Astrocyte (in vitro differentiated cells and primary cell): ENCODE results near the gene ENPP4.

Source experiments
- EZH2 ChIP-seq: IDR thresholded peaks from 2 replicates; pipeline ENCODE4 v1.6.1; 2012; ENCODE audit warnings: mild to moderate bottlenecking, low read length, inconsistent platforms; ENCODE audit not compliant: insufficient read depth
- TF ChIP-seq, protein P1 (sequence below): IDR thresholded peaks from 2 replicates; pipeline ENCODE4 v1.5.1; 2011; ENCODE audit warnings: low read depth, mild to moderate bottlenecking, inconsistent platforms, low read length, moderate library complexity; ENCODE audit not compliant: insufficient read depth

DNA sequence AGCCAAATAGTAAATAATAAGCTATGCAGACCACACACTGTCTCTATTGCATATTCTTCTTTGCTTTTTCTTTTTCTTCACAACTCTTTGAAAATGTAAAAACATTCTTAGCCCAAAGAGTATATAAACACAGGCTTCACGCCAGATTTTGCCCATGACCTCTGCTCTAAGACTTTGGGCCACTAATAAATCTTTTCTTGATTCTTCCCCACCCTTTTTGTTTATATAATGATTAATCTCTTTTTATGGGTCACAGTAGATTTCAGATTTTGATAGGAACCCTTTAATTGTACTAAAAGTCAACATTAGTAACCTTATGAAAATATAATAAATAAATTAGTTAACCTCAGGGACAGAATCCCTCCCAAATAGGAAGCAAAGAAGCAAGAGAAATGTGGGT, 56.8 kb downstream of the ENPP4 start:
- TF ChIP-seq, protein P1, sequence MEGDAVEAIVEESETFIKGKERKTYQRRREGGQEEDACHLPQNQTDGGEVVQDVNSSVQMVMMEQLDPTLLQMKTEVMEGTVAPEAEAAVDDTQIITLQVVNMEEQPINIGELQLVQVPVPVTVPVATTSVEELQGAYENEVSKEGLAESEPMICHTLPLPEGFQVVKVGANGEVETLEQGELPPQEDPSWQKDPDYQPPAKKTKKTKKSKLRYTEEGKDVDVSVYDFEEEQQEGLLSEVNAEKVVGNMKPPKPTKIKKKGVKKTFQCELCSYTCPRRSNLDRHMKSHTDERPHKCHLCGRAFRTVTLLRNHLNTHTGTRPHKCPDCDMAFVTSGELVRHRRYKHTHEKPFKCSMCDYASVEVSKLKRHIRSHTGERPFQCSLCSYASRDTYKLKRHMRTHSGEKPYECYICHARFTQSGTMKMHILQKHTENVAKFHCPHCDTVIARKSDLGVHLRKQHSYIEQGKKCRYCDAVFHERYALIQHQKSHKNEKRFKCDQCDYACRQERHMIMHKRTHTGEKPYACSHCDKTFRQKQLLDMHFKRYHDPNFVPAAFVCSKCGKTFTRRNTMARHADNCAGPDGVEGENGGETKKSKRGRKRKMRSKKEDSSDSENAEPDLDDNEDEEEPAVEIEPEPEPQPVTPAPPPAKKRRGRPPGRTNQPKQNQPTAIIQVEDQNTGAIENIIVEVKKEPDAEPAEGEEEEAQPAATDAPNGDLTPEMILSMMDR, result no peak
- TF ChIP-seq EZH2, result no peak
